Body of pancreas (tissue), 4 donors: Measurements from ENCODE around the gene XRN2.

Experiments
- CTCF ChIP-seq, 7 experiments: fragments of 450-650 bp in 4 of 7; fragments of 200-600 bp in 3 of 7; sonication (generic) in 3 of 7; IDR thresholded peaks; one replicate each; pipeline ENCODE4 v1.5.1; 2016 to 2019; ENCODE audit warnings: antibody characterized with exemption in 7 of 7
- POLR2A ChIP-seq, 3 donors: fragments of 450-650 bp; IDR thresholded peaks; one replicate each; pipeline ENCODE4 v1.6.1; 2016; ENCODE audit warnings: antibody characterized with exemption in 3 of 3, mild to moderate bottlenecking in 2 of 3

GRCh38 chr20:21358737-21359136, 55.6 kb downstream of the XRN2 start:
- TF ChIP-seq POLR2A (IDR thresholded peaks at IDR 0.05) = no peak
- no peak for TF ChIP-seq CTCF (IDR thresholded peaks at IDR 0.05)
